PC-9 (cell line): ENCODE data around the gene TMEM9B. TPM values are rescaled to one million over a fixed set of nuclear protein-coding genes. Genes with fewer than 3 reads are reported as not detected.
"Not testable (repeated sequence)": the region's sequence is repeated elsewhere in the genome, so short reads cannot be mapped to it uniquely, and the experiment has no call there.

Experiments
- BruUV-seq: library from RNA; stranded (reverse); fragments of 400-500 nt; replicated peaks from 2 replicates; lab custom pipeline; 2021; lab: Mats Ljungman, UMichigan
- CTCF ChIA-PET: fragments of 300-600 bp; sonication (Branson Sonifier 250); formaldehyde crosslinking; loops from one replicate; lab custom pipeline; 2022; ENCODE audit warnings: antibody characterized with exemption; lab: Charles Lee
- POLR2A ChIA-PET: fragments of 300-600 bp; sonication (Branson Sonifier 250); formaldehyde crosslinking; loops from one replicate; lab custom pipeline; 2022; ENCODE audit warnings: antibody characterized with exemption; ENCODE audit not compliant: unreplicated experiment; lab: Charles Lee
- DNase-seq, 2 experiments: peaks; one replicate each; pipeline versions ENCODE4 v3.0.0 to v3.0.0-alpha.2; 2015 to 2022; ENCODE audit warnings: mixed read lengths in 1 of 2
- H2AFZ ChIP-seq: fragments of 200-600 bp; sonication (generic); 2 replicates; pipeline ENCODE4 v1.8.1; 2017; ENCODE audit warnings: antibody characterized with exemption
- H3F3A ChIP-seq: fragments of 200-600 bp; sonication (generic); 2 replicates; pipeline ENCODE4 v1.8.1; 2017; ENCODE audit warnings: antibody characterized with exemption, mild to moderate bottlenecking, low read depth; ENCODE audit not compliant: insufficient read depth
- H3K27ac ChIP-seq: fragments of 200-600 bp; sonication (generic); 2 replicates; pipeline ENCODE4 v1.6.1; 2016; ENCODE audit warnings: mixed run types
- H3K27me3 ChIP-seq: fragments of 200-600 bp; sonication (generic); 2 replicates; pipeline ENCODE4 v1.6.1; 2016; ENCODE audit warnings: low read depth, mixed run types; ENCODE audit not compliant: insufficient read depth
- H3K36me3 ChIP-seq: fragments of 200-600 bp; sonication (generic); 2 replicates; pipeline ENCODE4 v1.6.1; 2016; ENCODE audit warnings: low read depth, mixed run types
- H3K4me1 ChIP-seq: fragments of 200-600 bp; sonication (generic); replicated peaks from 2 replicates; pipeline ENCODE4 v1.6.1; 2016; ENCODE audit warnings: mixed run types; ENCODE audit not compliant: insufficient read depth
- H3K4me2 ChIP-seq: fragments of 200-600 bp; sonication (generic); 2 replicates; pipeline ENCODE4 v1.6.1; 2017; ENCODE audit warnings: mixed run types
- H3K4me3 ChIP-seq: fragments of 200-600 bp; sonication (generic); 2 replicates; pipeline ENCODE4 v1.6.1; 2016; ENCODE audit warnings: mixed run types
- H3K79me2 ChIP-seq: fragments of 200-600 bp; sonication (generic); 2 replicates; pipeline ENCODE4 v1.6.1; 2017; ENCODE audit warnings: low read depth, mixed run types
- H3K9me2 ChIP-seq: fragments of 200-600 bp; sonication (generic); 2 replicates; pipeline ENCODE4 v1.8.1; 2017; ENCODE audit warnings: mild to moderate bottlenecking; ENCODE audit not compliant: insufficient read depth
- H3K9me3 ChIP-seq: fragments of 200-600 bp; sonication (generic); 2 replicates; pipeline ENCODE4 v1.8.1; 2016; ENCODE audit warnings: low read depth; ENCODE audit not compliant: insufficient read depth
- H4K20me1 ChIP-seq: fragments of 200-600 bp; sonication (generic); 2 replicates; pipeline ENCODE4 v1.8.1; 2017; ENCODE audit not compliant: insufficient read depth
- CTCF ChIP-seq: fragments of 200-600 bp; sonication (generic); conservative IDR thresholded peaks from 2 replicates; pipeline ENCODE4 v1.6.1; 2017; ENCODE audit warnings: mixed run types, antibody characterized with exemption, mild to moderate bottlenecking, moderate library complexity
- EZH2 ChIP-seq: fragments of 200-600 bp; sonication (generic); IDR thresholded peaks from 2 replicates; pipeline ENCODE4 v1.8.0; 2017; ENCODE audit warnings: antibody characterized with exemption, low read depth
- intact Hi-C: fragments of 100-400 bp; cut with micrococcal nuclease; formaldehyde crosslinking; loops from one replicate; pipeline ENCODE4 v1.10.0; 2022; ENCODE audit not compliant: unreplicated experiment
- total RNA-seq: library from RNA; stranded (reverse); gene quantifications from 2 replicates; pipeline ENCODE4 v1.2.3, GENCODE V29; 2021

Gene TMEM9B
- total RNA-seq, 1 experiment from 2014 or later: 13.4 TPM

GRCh38 chr11:8985462-8985861 is 21.2 kb upstream of the TMEM9B start:
- Histone ChIP-seq H3K4me1 (peaks cover 11% of the 10 kb centered on the region; the same call in 1 of the 2 replicates), H3K79me2 (no peaks in the 10 kb centered on the region), H4K20me1 (no peaks in the 10 kb centered on the region), H3K4me2 (no peak overlapping the region), H3F3A (no peaks in the 10 kb centered on the region), H3K9me2 (no peaks in the 10 kb centered on the region), H3K9me3 (no peaks in the 10 kb centered on the region), H3K4me3 (no peak overlapping the region), H3K27ac (no peak overlapping the region), H3K27me3 (no peaks in the 10 kb centered on the region), H2AFZ (no peak overlapping the region), H3K36me3 (no peaks in the 10 kb centered on the region)
- POLR2A ChIA-PET: no interaction called here
- TF ChIP-seq EZH2 (no peak), CTCF (no peak)
- BruUV-seq: no TSS peak
- intact Hi-C loops: no loop called here
- CTCF ChIA-PET: no interaction called here
- no peak for DNase-seq

GRCh38 chr11:8983552-8983951 is 19.3 kb upstream of the TMEM9B start:
- H2AFZ ChIP-seq: no peak overlapping the region
- BruUV-seq: no TSS peak
- H3K4me3 ChIP-seq: no peak overlapping the region
- no peaks in the 10 kb centered on the region for H3F3A ChIP-seq
- H3K36me3 ChIP-seq: no peaks in the 10 kb centered on the region
- no peaks in the 10 kb centered on the region for H3K9me2 ChIP-seq
- ChIA-PET CTCF (no interaction called here), POLR2A (no interaction called here)
- H3K4me2 ChIP-seq: no peak overlapping the region
- H3K4me1 ChIP-seq: no peaks in the 10 kb centered on the region; the same call in 1 of the 2 replicates
- no peaks in the 10 kb centered on the region for H4K20me1 ChIP-seq
- no peaks in the 10 kb centered on the region for H3K27me3 ChIP-seq
- no peak overlapping the region for H3K27ac ChIP-seq
- H3K79me2 ChIP-seq: no peaks in the 10 kb centered on the region
- no peaks in the 10 kb centered on the region for H3K9me3 ChIP-seq
- no peak for TF ChIP-seq EZH2
- TF ChIP-seq CTCF: no peak
- no peak for DNase-seq
- intact Hi-C loops: no loop called here

GRCh38 chr11:8980485-8980884 is 16.2 kb upstream of the TMEM9B start:
- no peaks in the 10 kb centered on the region for H3K79me2 ChIP-seq
- ChIA-PET CTCF (no interaction called here), POLR2A (no interaction called here)
- TF ChIP-seq CTCF: no peak
- TF ChIP-seq EZH2: no peak
- no peak overlapping the region for H3K4me2 ChIP-seq
- no peak for DNase-seq
- no peak overlapping the region for H3K4me3 ChIP-seq
- H3K9me2 ChIP-seq: no peaks in the 10 kb centered on the region
- intact Hi-C loops: no loop called here
- H3K4me1 ChIP-seq: no peaks in the 10 kb centered on the region
- no peaks in the 10 kb centered on the region for H3K9me3 ChIP-seq
- no peaks in the 10 kb centered on the region for H3F3A ChIP-seq
- no peaks in the 10 kb centered on the region for H3K27me3 ChIP-seq
- no peaks in the 10 kb centered on the region for H4K20me1 ChIP-seq
- no TSS peak for BruUV-seq
- H3K27ac ChIP-seq: no peak overlapping the region
- no peak overlapping the region for H2AFZ ChIP-seq
- no peaks in the 10 kb centered on the region for H3K36me3 ChIP-seq

DNA sequence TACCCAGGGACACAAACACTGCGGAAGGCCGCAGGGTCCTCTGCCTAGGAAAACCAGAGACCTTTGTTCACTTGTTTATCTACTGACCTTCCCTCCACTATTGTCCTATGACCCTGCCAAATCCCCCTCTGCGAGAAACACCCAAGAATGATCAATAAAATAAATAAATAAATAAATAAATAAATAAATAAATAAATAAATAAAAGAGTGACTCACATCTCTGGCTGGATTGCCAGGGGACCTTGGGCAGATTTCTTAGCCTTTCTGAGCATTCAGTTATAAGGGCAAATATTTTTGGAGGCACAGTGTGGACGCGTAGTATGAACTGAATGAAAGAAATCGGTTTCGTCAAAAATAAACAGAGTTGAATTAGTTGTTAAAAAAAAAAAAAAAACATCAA is 15.1 kb upstream of the TMEM9B start:
- H4K20me1 ChIP-seq, CTCF ChIA-PET, H3K4me3 ChIP-seq, POLR2A ChIA-PET, H3K4me2 ChIP-seq, H2AFZ ChIP-seq, BruUV-seq, H3K4me1 ChIP-seq, H3K36me3 ChIP-seq, H3K9me2 ChIP-seq, intact Hi-C loops, H3K27me3 ChIP-seq, H3K9me3 ChIP-seq, H3F3A ChIP-seq, H3K79me2 ChIP-seq, H3K27ac ChIP-seq, DNase-seq: not testable (repeated sequence)
